ENCODE measurements around the gene NLGN3.

Gene NLGN3

DNA sequence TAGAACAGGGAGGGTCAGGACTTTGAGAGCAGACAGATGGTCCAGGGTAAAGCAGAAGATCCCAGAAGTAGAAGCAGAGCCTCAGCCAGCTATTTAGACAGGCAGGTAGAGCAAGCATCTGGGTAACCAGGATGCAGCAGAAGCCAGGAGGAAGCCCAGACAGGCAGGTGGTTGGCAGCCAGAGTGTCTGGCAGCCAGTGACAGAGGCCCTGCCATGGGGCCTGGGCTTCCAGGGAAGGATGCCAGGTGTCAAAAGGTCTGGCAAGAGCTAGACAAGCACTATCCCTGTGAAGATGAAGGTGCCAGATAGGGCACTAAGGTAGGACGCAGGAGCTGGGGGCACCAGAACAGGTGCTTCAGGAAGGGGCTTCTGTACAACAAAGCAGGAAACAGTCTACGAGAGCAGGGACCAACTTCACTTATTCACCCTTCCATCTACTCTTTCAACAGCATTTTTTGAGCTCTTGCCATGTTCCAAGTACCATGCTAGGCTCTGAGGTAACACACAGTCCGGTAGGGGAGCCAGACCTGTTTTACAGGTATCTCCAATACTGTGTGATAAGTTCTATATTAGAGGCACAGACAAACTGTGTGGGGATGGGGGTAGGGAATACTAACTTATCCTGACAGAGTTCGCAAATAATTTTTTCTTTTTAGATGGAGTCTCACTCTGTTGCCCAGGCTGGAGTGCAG is 40.3 kb downstream of the NLGN3 start:
- peaks cover 8% of the 10 kb centered on the region for H3K4me1 ChIP-seq (ENCODE audit: insufficient read depth, low read length)
- H3K9me3 ChIP-seq (ENCODE audit: low read length) = no peaks in the 10 kb centered on the region
- no peak overlapping the region for H3K9ac ChIP-seq (ENCODE audit: low read length)
- H3K27ac ChIP-seq (ENCODE audit: low read depth, low read length) = no peak overlapping the region
- H3K4me3 ChIP-seq (ENCODE audit: low read depth in 1 of 2, low read length in 2 of 2) = no peak overlapping the region
- H3K27me3 ChIP-seq (ENCODE audit: control insufficient read depth in 1 of 2, insufficient read depth in 2 of 2, low read length in 2 of 2) = peaks cover 0 to 5% of the 10 kb centered on the region in 2 donors
- H3K36me3 ChIP-seq (ENCODE audit: insufficient read depth, low read length) = no peaks in the 10 kb centered on the region

DNA sequence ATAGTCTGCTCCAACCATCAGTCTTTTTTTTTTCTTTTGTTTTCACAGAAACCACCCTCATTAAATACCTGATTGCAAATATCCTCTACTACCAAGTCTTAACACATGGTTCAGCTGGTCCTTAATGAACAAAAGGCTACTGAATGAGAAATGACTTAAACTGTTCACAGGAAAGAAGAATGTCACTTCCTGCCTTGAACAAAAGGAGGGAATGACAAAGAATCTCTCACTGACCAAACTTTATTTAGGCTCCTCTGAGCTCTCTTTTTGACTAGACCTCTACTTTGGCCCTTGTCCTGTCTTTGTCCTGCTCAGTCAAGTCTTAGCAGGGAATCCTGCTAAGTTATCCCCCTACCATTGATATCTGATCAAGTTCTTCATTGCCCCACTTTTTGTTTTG is 46.6 kb downstream of the NLGN3 start:
- Histone ChIP-seq H3K9ac (ENCODE audit: low read length) (no peak overlapping the region), H3K27me3 (ENCODE audit: control insufficient read depth in 1 of 2, insufficient read depth in 2 of 2, low read length in 2 of 2) (no peaks in the 10 kb centered on the region), H3K4me1 (ENCODE audit: insufficient read depth, low read length) (no peaks in the 10 kb centered on the region), H3K9me3 (ENCODE audit: low read length) (no peaks in the 10 kb centered on the region), H3K27ac (ENCODE audit: low read depth, low read length) (no peak overlapping the region), H3K4me3 (ENCODE audit: low read depth in 1 of 2, low read length in 2 of 2) (no peak overlapping the region), H3K36me3 (ENCODE audit: insufficient read depth, low read length) (no peaks in the 10 kb centered on the region)

DNA sequence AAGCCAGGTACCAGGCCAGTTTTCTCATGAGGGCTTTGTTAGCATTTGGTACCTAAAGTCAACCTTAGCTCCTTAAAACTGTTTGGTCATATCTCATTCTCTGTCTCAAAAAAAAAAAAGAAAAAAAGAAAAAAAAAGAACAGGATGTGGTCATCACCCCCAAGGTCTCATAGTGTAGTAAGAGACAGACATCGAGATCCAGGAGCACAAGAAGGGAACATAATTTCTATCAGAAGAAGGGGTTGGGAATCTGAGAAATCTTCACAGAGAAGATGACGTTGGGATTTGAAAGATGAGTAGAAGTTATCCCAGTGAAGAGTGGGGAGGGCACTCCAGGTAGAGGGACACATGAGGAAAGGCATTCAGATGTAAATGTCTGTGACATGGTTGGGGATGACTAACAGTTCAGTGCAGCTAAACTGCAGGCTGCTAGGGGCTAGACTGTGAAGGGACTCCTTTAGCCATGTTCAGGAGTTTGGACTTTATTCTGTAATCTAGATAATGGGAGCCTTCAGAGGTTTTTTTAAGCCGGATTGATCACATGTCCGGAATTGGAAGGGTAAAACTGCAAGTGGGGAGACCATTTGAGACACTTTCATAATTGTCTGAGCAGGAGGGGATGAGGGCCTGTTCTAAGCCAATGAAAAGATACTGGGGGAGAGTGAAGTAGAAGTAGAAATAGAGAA is 51.5 kb downstream of the NLGN3 start:
- Histone ChIP-seq H3K36me3 (ENCODE audit: insufficient read depth, low read length) (no peaks in the 10 kb centered on the region), H3K4me3 (ENCODE audit: low read depth in 1 of 2, low read length in 2 of 2) (no peak overlapping the region), H3K27me3 (ENCODE audit: control insufficient read depth in 1 of 2, insufficient read depth in 2 of 2, low read length in 2 of 2) (no peaks in the 10 kb centered on the region), H3K9ac (ENCODE audit: low read length) (no peak overlapping the region), H3K4me1 (ENCODE audit: insufficient read depth, low read length) (no peaks in the 10 kb centered on the region), H3K27ac (ENCODE audit: low read depth, low read length) (no peak overlapping the region), H3K9me3 (ENCODE audit: low read length) (no peaks in the 10 kb centered on the region)

DNA sequence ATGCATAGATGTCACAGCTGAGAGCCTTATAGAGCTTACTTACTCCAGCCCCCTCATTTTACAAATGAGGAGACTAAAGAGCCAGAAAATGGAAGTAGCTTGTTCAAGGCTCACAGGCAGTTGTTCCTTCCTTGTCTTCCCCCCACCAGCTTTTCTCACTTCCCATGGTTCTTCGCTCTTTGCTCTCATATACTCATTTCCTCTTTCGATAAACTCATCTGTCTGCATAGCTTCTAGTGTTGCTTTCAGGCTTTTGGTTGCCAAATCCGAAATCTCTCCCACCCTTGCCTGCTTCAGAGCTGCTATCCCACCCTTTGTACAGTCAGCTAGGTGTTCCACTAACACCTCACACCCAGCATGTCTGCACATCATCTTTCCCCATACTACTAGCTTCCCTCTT is 53.4 kb downstream of the NLGN3 start:
- Histone ChIP-seq H3K9me3 (ENCODE audit: low read length) (no peaks in the 10 kb centered on the region), H3K4me1 (ENCODE audit: insufficient read depth, low read length) (no peaks in the 10 kb centered on the region), H3K9ac (ENCODE audit: low read length) (no peak overlapping the region), H3K27me3 (ENCODE audit: control insufficient read depth in 1 of 2, insufficient read depth in 2 of 2, low read length in 2 of 2) (no peaks in the 10 kb centered on the region), H3K36me3 (ENCODE audit: insufficient read depth, low read length) (no peaks in the 10 kb centered on the region), H3K27ac (ENCODE audit: low read depth, low read length) (no peak overlapping the region), H3K4me3 (ENCODE audit: low read depth in 1 of 2, low read length in 2 of 2) (no peak overlapping the region)

DNA sequence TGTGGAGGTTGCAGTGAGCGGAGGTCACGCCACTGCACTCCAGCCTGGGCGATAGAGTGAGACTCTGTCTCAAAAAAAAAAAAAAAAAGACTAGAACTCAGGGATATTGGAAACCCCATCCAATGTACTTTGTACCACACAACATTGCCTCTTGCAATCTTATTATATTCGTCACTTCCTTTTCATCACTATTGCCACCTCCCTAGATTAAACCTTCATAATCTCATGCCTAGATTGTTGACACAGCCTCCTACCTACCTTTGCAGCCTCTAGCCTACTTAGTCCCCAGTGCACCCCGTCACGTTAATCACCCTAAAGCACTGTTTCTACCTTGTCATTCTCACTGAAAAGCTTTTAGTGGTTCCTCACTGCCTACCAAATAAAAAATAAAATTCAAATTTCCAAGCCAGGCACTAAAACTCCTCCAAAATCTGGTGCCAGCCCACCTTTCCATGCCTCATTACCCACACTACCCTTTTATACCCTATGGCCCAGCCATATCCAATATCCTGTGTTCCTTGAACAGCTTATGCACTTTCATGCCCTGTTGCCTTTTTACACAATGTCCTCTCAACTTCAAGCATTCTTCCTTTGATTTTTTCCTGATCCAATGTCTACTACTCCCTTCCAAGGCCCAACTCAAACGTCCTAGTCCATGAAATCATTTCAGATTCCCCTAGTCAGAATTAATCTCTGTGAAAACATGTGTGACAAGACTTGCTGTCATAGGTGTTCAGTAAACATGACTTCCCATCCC is 54.8 kb downstream of the NLGN3 start:
- H3K9ac ChIP-seq (ENCODE audit: low read length) = no peak overlapping the region
- no peaks in the 10 kb centered on the region for H3K36me3 ChIP-seq (ENCODE audit: insufficient read depth, low read length)
- no peak overlapping the region for H3K27ac ChIP-seq (ENCODE audit: low read depth, low read length)
- H3K9me3 ChIP-seq (ENCODE audit: low read length) = no peaks in the 10 kb centered on the region
- H3K4me1 ChIP-seq (ENCODE audit: insufficient read depth, low read length) = no peaks in the 10 kb centered on the region
- no peaks in the 10 kb centered on the region for H3K27me3 ChIP-seq (ENCODE audit: control insufficient read depth in 1 of 2, insufficient read depth in 2 of 2, low read length in 2 of 2)
- no peak overlapping the region for H3K4me3 ChIP-seq (ENCODE audit: low read depth in 1 of 2, low read length in 2 of 2)

DNA sequence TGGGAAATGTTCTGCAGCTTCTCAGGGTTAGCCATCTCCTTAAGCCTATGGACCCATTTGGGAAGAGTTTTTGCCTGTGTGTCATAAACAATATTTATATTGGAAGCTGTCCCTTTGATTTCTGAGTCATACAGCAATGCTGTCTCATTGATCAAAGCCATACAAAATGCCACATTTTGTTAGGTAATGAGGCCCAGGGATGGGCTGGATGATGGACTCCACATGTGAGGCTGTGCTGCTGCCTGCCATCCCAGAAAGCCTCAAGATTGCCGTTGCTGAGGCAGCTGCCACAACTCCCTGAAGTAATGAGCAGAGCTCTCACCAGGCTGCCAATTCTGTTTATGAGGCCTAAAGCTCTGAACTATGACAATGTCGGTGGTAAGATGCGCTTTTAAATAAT is 66.2 kb downstream of the NLGN3 start:
- Histone ChIP-seq H3K9ac (ENCODE audit: low read length) (no peak overlapping the region), H3K27me3 (ENCODE audit: control insufficient read depth in 1 of 2, insufficient read depth in 2 of 2, low read length in 2 of 2) (no peaks in the 10 kb centered on the region), H3K27ac (ENCODE audit: low read depth, low read length) (no peak overlapping the region), H3K4me3 (ENCODE audit: low read depth in 1 of 2, low read length in 2 of 2) (no peak overlapping the region), H3K36me3 (ENCODE audit: insufficient read depth, low read length) (no peaks in the 10 kb centered on the region), H3K9me3 (ENCODE audit: low read length) (no peaks in the 10 kb centered on the region), H3K4me1 (ENCODE audit: insufficient read depth, low read length) (no peaks in the 10 kb centered on the region)

DNA sequence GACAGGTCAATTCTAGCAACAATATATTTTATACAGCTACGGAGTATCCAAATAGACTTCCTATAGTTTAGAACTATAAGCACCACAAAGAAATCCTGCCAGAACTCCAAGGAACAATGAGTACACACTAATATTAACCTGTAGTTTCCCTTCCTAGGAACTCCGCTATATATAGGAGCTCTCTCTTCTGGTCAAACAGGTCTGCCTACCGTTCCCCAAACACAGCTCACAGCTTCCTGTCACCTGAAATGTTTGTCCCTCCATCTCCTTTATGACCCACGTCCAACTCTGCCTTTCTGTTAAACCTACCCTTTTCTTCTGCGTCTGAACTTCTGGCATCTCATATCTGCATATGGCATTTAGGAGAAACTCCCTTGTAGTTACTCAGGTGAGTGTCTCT is 67.9 kb downstream of the NLGN3 start:
- no peaks in the 10 kb centered on the region for H3K36me3 ChIP-seq (ENCODE audit: insufficient read depth, low read length)
- no peak overlapping the region for H3K4me3 ChIP-seq (ENCODE audit: low read depth in 1 of 2, low read length in 2 of 2)
- no peaks in the 10 kb centered on the region for H3K27me3 ChIP-seq (ENCODE audit: control insufficient read depth in 1 of 2, insufficient read depth in 2 of 2, low read length in 2 of 2)
- H3K9me3 ChIP-seq (ENCODE audit: low read length) = no peaks in the 10 kb centered on the region
- no peaks in the 10 kb centered on the region for H3K4me1 ChIP-seq (ENCODE audit: insufficient read depth, low read length)
- no peak overlapping the region for H3K27ac ChIP-seq (ENCODE audit: low read depth, low read length)
- no peak overlapping the region for H3K9ac ChIP-seq (ENCODE audit: low read length)

DNA sequence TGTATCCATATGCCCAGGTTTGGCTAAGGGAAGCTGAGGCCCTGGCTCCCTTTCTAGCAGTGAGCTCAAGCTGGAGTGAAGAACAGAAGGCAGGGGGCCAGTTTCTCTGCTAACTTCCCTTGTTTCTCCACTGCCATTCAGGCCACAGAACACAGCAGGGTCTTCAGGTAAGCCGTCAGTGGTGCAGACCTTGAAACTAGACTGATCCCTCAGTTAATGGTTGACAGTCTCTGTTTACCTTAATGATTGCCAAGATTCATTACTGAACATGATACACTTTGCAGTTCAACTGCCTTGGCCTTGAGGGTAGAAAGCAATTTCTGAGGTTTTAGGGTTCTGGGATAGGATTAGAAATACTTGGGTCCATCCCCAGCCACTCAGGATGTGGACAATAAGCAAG is 69.5 kb downstream of the NLGN3 start:
- Histone ChIP-seq H3K9me3 (ENCODE audit: low read length) (no peaks in the 10 kb centered on the region), H3K27me3 (ENCODE audit: control insufficient read depth in 1 of 2, insufficient read depth in 2 of 2, low read length in 2 of 2) (no peaks in the 10 kb centered on the region), H3K27ac (ENCODE audit: low read depth, low read length) (no peak overlapping the region), H3K4me3 (ENCODE audit: low read depth in 1 of 2, low read length in 2 of 2) (no peak overlapping the region), H3K4me1 (ENCODE audit: insufficient read depth, low read length) (no peaks in the 10 kb centered on the region), H3K36me3 (ENCODE audit: insufficient read depth, low read length) (no peaks in the 10 kb centered on the region), H3K9ac (ENCODE audit: low read length) (no peak overlapping the region)

DNA sequence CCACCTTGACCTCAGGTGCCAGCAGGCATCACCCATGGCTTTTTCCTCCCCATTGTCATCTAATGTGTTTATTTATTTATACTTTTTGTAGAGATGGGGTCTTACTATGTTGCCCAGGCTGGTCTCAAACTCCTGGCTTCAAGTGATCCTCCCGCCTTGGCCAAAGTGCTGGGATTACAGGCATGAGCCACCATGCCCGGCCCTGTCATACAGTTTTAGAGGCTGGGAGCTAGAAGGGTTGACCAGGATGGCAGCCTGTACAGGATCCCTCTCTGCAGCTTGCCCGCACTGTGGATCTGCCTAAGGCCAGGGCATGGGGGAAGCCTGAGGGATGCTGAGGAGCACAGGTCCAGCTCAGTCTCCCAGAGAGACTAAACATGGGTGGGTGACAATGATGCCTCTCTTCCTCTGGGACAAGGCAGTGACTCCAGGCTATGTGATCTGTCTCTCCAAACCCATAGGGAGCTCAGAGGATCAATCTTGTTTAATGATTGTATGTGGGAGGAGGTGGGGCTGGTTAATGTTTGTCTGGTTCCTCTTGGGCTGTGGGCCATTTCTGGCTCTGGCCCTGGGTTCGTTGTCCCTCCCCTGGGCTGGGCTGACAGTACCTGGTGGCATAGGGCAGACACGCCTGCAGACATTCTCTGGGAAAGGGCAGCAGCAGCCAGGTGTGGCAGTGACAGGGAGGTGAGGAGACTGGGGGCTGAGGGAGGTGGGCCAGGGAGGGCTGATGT is 70.1 kb downstream of the NLGN3 start:
- Histone ChIP-seq H3K4me3 (ENCODE audit: low read depth in 1 of 2, low read length in 2 of 2) (no peak overlapping the region), H3K9ac (ENCODE audit: low read length) (no peak overlapping the region), H3K36me3 (ENCODE audit: insufficient read depth, low read length) (no peaks in the 10 kb centered on the region), H3K9me3 (ENCODE audit: low read length) (no peaks in the 10 kb centered on the region), H3K27ac (ENCODE audit: low read depth, low read length) (no peak overlapping the region), H3K4me1 (ENCODE audit: insufficient read depth, low read length) (no peaks in the 10 kb centered on the region), H3K27me3 (ENCODE audit: control insufficient read depth in 1 of 2, insufficient read depth in 2 of 2, low read length in 2 of 2) (no peaks in the 10 kb centered on the region)

DNA sequence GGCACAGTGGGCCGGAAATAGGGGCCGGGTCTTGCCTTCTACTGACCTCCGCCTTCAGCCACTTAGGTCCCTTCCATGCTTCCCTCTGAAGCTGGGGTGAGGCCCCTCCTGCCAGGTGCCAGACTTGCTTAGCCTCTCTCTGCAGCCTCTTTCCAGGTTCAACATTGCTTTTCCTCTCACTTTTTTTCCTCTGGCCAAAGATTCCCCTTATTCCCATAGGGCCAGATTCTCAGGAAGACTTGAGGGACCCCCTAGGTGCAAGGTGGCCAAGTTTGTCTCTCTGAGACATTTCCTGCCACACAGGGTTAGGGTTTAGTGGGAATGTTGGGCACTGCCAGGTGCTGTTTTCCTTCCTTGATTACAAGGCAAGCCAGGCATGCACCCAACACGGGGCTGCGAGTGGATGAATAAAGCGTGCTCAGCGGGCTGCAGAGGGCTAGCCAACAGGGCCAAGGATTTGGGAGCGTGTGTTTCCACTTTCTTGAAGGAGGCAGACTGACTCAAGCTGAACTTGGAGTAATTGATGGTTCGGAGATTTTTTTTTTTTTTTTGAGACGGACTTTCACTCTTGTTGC is 70.8 kb downstream of the NLGN3 start:
- no peaks in the 10 kb centered on the region for H3K9me3 ChIP-seq (ENCODE audit: low read length)
- no peak overlapping the region for H3K27ac ChIP-seq (ENCODE audit: low read depth, low read length)
- no peak overlapping the region for H3K4me3 ChIP-seq (ENCODE audit: low read depth in 1 of 2, low read length in 2 of 2)
- no peaks in the 10 kb centered on the region for H3K36me3 ChIP-seq (ENCODE audit: insufficient read depth, low read length)
- no peak overlapping the region for H3K9ac ChIP-seq (ENCODE audit: low read length)
- H3K4me1 ChIP-seq (ENCODE audit: insufficient read depth, low read length) = no peaks in the 10 kb centered on the region
- H3K27me3 ChIP-seq (ENCODE audit: control insufficient read depth in 1 of 2, insufficient read depth in 2 of 2, low read length in 2 of 2) = no peaks in the 10 kb centered on the region

DNA sequence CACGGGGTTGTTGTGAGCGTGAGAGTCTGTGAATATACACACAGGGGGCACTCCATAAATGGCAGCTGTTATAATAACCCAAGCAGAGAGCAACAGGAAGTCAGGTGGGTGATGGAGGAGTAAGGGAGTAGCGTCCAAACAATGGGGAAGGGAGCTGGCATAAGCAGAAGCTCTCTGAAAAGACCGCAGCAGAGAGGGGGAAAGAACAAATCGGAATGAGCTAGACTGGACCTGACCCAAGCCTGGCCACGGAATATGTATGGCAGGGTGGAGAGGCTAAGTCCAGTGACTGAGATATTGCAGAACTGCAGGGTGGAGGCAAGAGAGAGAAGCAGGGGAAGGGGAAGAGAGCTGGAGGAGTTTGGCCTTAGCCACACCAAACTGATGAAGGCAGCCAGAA is 71.8 kb downstream of the NLGN3 start:
- H3K4me1 ChIP-seq (ENCODE audit: insufficient read depth, low read length) = no peaks in the 10 kb centered on the region
- H3K9ac ChIP-seq (ENCODE audit: low read length) = no peak overlapping the region
- H3K4me3 ChIP-seq (ENCODE audit: low read depth in 1 of 2, low read length in 2 of 2) = no peak overlapping the region
- no peaks in the 10 kb centered on the region for H3K9me3 ChIP-seq (ENCODE audit: low read length)
- no peaks in the 10 kb centered on the region for H3K27me3 ChIP-seq (ENCODE audit: control insufficient read depth in 1 of 2, insufficient read depth in 2 of 2, low read length in 2 of 2)
- H3K36me3 ChIP-seq (ENCODE audit: insufficient read depth, low read length) = no peaks in the 10 kb centered on the region
- H3K27ac ChIP-seq (ENCODE audit: low read depth, low read length) = no peak overlapping the region
